GM12878 (cell line): ENCODE data around the gene CXCL9. TPM values are rescaled to one million over a fixed set of nuclear protein-coding genes. Genes with fewer than 3 reads are reported as not detected.

Source experiments
- ATAC-seq: fragments of 200-7000 bp; cut with Tn5 transposase; 3 replicates; pipeline ENCODE4 v1.9.1; 2020; ENCODE audit warnings: mild to moderate bottlenecking, moderate library complexity
- BruUV-seq: library from RNA; stranded (reverse); fragments of 400-500 nt; replicated peaks from 2 replicates; lab custom pipeline; 2021; lab: Mats Ljungman, UMichigan
- CTCF ChIA-PET: fragments of 300-600 bp; sonication (Branson Sonifier 250); formaldehyde crosslinking; extraction: SDS; loops from one replicate; lab custom pipeline; 2021; ENCODE audit warnings: inconsistent platforms; lab: Yijun Ruan, JAX
- POLR2A ChIA-PET: fragments of 350-600 bp; formaldehyde crosslinking; extraction: SDS; loops from one replicate; lab custom pipeline; 2021; ENCODE audit warnings: inconsistent platforms; lab: Charles Lee
- RAD21 ChIA-PET: fragments of 300-600 bp; sonication (Branson Sonifier 250); formaldehyde crosslinking; loops from one replicate; lab custom pipeline; 2023; ENCODE audit warnings: antibody characterized with exemption; ENCODE audit not compliant: unreplicated experiment; lab: Charles Lee
- SMC1A ChIA-PET: fragments of 300-600 bp; sonication (Branson Sonifier 250); formaldehyde crosslinking; loops from one replicate; lab custom pipeline; 2023; ENCODE audit not compliant: unreplicated experiment, uncharacterized antibody; lab: Charles Lee
- DNase-seq: peaks from one replicate; pipeline ENCODE4 v3.0.0-alpha.2; 2011; ENCODE audit warnings: low read depth, low spot score
- FAIRE-seq: peaks from 3 replicates; lab custom pipeline; 2011; peaks lifted over from hg19 to GRCh38; lab: Jason Lieb, UNC
- H2AFZ ChIP-seq: 2 replicates; pipeline ENCODE4 v1.6.0; 2011; ENCODE audit warnings: low read depth, low read length, control low read depth; ENCODE audit not compliant: control insufficient read depth
- H3K27ac ChIP-seq: 2 replicates; pipeline ENCODE4 v1.5.1; 2011; ENCODE audit warnings: control low read depth; ENCODE audit not compliant: control insufficient read depth, insufficient read depth
- H3K27me3 ChIP-seq, 2 experiments: replicated peaks in 1 of 2; 2 replicates each; pipeline versions ENCODE4 v1.6.0 to v1.6.1; 2011; ENCODE audit warnings: low read length in 1 of 2; ENCODE audit not compliant: control insufficient read depth in 2 of 2, insufficient read depth in 2 of 2
- H3K36me3 ChIP-seq, 2 experiments: 2 replicates each; pipeline ENCODE4 v1.5.1; 2011; ENCODE audit warnings: low read length in 1 of 2; ENCODE audit not compliant: control insufficient read depth in 2 of 2, insufficient read depth in 2 of 2
- H3K4me1 ChIP-seq: 2 replicates; pipeline ENCODE4 v1.6.1; 2011; ENCODE audit warnings: mild to moderate bottlenecking, low read length, moderate library complexity, mixed read lengths; ENCODE audit not compliant: control insufficient read depth, insufficient read depth
- H3K4me2 ChIP-seq: 2 replicates; pipeline ENCODE4 v1.6.0; 2011; ENCODE audit warnings: control low read depth; ENCODE audit not compliant: control insufficient read depth, insufficient read depth
- H3K4me3 ChIP-seq: fragments of 200-600 bp; sonication (generic); 2 replicates; pipeline ENCODE4 v1.5.1; 2016
- H3K79me2 ChIP-seq: 2 replicates; pipeline ENCODE4 v1.6.0; 2011; ENCODE audit warnings: low read length; ENCODE audit not compliant: control insufficient read depth, insufficient read depth
- H3K9ac ChIP-seq: 2 replicates; pipeline ENCODE4 v1.8.0; 2011; ENCODE audit warnings: low read length, control low read depth, mixed read lengths; ENCODE audit not compliant: control insufficient read depth, insufficient read depth
- H3K9me3 ChIP-seq: replicated peaks from 3 replicates; pipeline ENCODE4 v1.5.1; 2011; ENCODE audit warnings: mild to moderate bottlenecking, low read length; ENCODE audit not compliant: control insufficient read depth, insufficient read depth
- H4K20me1 ChIP-seq: 2 replicates; pipeline ENCODE4 v1.6.0; 2011; ENCODE audit not compliant: control insufficient read depth, insufficient read depth
- CEBPB ChIP-seq, 2 experiments: fragments of 150-350 bp in 1 of 2; IDR thresholded peaks; 2 replicates each; pipeline ENCODE4 v1.6.1; 2012 to 2014; ENCODE audit warnings: low read depth in 2 of 2, low read length in 2 of 2, borderline replicate concordance in 1 of 2, inconsistent platforms in 1 of 2
- ESRRA ChIP-seq: IDR thresholded peaks from 2 replicates; pipeline ENCODE4 v1.6.1; 2012; ENCODE audit warnings: mild to moderate bottlenecking, low read length, improper control_type of control experiment
- FOXM1 ChIP-seq: IDR thresholded peaks from 2 replicates; pipeline ENCODE4 v1.6.1; 2012; ENCODE audit warnings: low read depth, mild to moderate bottlenecking, inconsistent platforms, low read length, moderate library complexity
- GATAD2B ChIP-seq: fragments of 450-650 bp; conservative IDR thresholded peaks from 2 replicates; pipeline ENCODE4 v1.6.1; 2017; ENCODE audit warnings: low read depth, mild to moderate bottlenecking, moderate library complexity
- HDAC6 ChIP-seq: fragments of 200-600 bp; sonication (generic); IDR thresholded peaks from one replicate; pipeline ENCODE4 v1.8.0; 2017; ENCODE audit warnings: antibody characterized with exemption; ENCODE audit not compliant: unreplicated experiment
- HDGF ChIP-seq: fragments of 450-650 bp; IDR thresholded peaks from 2 replicates; pipeline ENCODE4 v1.6.1; 2016; ENCODE audit warnings: antibody characterized with exemption
- LARP7 ChIP-seq: fragments of 450-650 bp; IDR thresholded peaks from 2 replicates; pipeline ENCODE4 v1.6.1; 2017; ENCODE audit warnings: mild to moderate bottlenecking
- NR2C1 ChIP-seq: fragments of 450-650 bp; IDR thresholded peaks from 2 replicates; pipeline ENCODE4 v1.6.1; 2017; ENCODE audit warnings: antibody characterized with exemption, mild to moderate bottlenecking, moderate library complexity
- POLR2AphosphoS5 ChIP-seq: IDR thresholded peaks from 2 replicates; pipeline ENCODE4 v1.6.1; 2011; ENCODE audit warnings: mild to moderate bottlenecking, low read length, inconsistent platforms
- SIX5 ChIP-seq: IDR thresholded peaks from 2 replicates; pipeline ENCODE4 v1.6.1; 2011; ENCODE audit warnings: mild to moderate bottlenecking, low read depth, low read length, moderate library complexity; ENCODE audit not compliant: severe bottlenecking
- SMAD1 ChIP-seq: fragments of 450-650 bp; IDR thresholded peaks from 2 replicates; pipeline ENCODE4 v1.6.1; 2018; ENCODE audit warnings: mild to moderate bottlenecking, low read depth; ENCODE audit not compliant: partially characterized antibody
- SPI1 ChIP-seq: IDR thresholded peaks from 2 replicates; pipeline ENCODE4 v1.6.1; 2011; ENCODE audit warnings: low read depth, mild to moderate bottlenecking, low read length, moderate library complexity, borderline replicate concordance; ENCODE audit not compliant: insufficient read depth
- SREBF1 ChIP-seq: IDR thresholded peaks from 2 replicates; pipeline ENCODE4 v1.6.1; 2012; ENCODE audit warnings: mild to moderate bottlenecking, low read length
- STAT1 ChIP-seq: fragments of 450-650 bp; conservative IDR thresholded peaks from 2 replicates; pipeline ENCODE4 v1.6.1; 2014; ENCODE audit warnings: antibody characterized with exemption, mild to moderate bottlenecking
- WGBS: methylation state at CpG from one replicate; pipeline ENCODE4 v1.1.6; 2016; ENCODE audit warnings: low lambda C conversion rate; ENCODE audit not compliant: insufficient replicate concordance, insufficient coverage; ENCODE audit errors: missing lambda C conversion rate; 5-methylcytosine and 5-hydroxymethylcytosine counted together
- in situ Hi-C: fragments of 300-500 bp; cut with MboI; formaldehyde crosslinking; loops from 9 replicates; pipeline ENCODE4 v1.14.3; 2018; ENCODE audit warnings: mixed read lengths
- intact Hi-C: fragments of 100-400 bp; cut with micrococcal nuclease; formaldehyde crosslinking; loops from one replicate; pipeline ENCODE4 v1.14.2; 2022; ENCODE audit not compliant: unreplicated experiment
- polyA plus RNA-seq, 11 experiments: library from polyadenylated mRNA; depleted of rRNA in 4 of 11; unstranded in 6 of 11; stranded (reverse) in 5 of 11; fragments of >200 nt; fragmentation: Nextera tagmentation in 4 of 11; fragmentation: Illumina TruSeq in 1 of 11; extraction: Ambion mirVana in 4 of 11; extraction: Trizol in 1 of 11; gene quantifications; 1 replicate in 1 of 11; 2 replicates in 10 of 11; pipeline versions ENCODE4 v1.2.1 to v1.2.3, GENCODE V29; 2011 to 2016; ENCODE audit warnings: inconsistent platforms in 2 of 11, missing spikeins in 2 of 11, low read depth in 1 of 11
- total RNA-seq, 4 experiments: library from RNA; depleted of rRNA in 3 of 4; stranded (reverse); fragments of >200 nt in 3 of 4; fragmentation: Illumina TruSeq in 1 of 4; extraction: Trizol in 1 of 4; gene quantifications; 2 replicates each; pipeline versions ENCODE4 v1.2.1 to v1.2.3, GENCODE V29; 2013 to 2021
- TF ChIP-seq, protein P1 (sequence below): fragments of 450-650 bp; IDR thresholded peaks from 2 replicates; pipeline ENCODE4 v1.6.1; 2017; ENCODE audit warnings: mild to moderate bottlenecking
- TF ChIP-seq, protein P2 (sequence below): fragments of 450-650 bp; IDR thresholded peaks from 2 replicates; pipeline ENCODE4 v1.6.1; 2016; ENCODE audit warnings: mild to moderate bottlenecking
- TF ChIP-seq, protein P3 (sequence below): fragments of 450-650 bp; IDR thresholded peaks from 2 replicates; pipeline ENCODE4 v1.6.1; 2014; ENCODE audit warnings: mild to moderate bottlenecking
- TF ChIP-seq, protein P4 (sequence below): fragments of 450-650 bp; IDR thresholded peaks from 2 replicates; pipeline ENCODE4 v1.6.1; 2016; ENCODE audit warnings: mild to moderate bottlenecking

CXCL9 gene
- total and polyA plus RNA-seq, 10 of the 15 experiments (the other 5 are each of a cell fraction or from before 2014, with no cell fraction given): 0.03 to 0.46 (median 0.22) TPM; not detected in 1

DNA sequence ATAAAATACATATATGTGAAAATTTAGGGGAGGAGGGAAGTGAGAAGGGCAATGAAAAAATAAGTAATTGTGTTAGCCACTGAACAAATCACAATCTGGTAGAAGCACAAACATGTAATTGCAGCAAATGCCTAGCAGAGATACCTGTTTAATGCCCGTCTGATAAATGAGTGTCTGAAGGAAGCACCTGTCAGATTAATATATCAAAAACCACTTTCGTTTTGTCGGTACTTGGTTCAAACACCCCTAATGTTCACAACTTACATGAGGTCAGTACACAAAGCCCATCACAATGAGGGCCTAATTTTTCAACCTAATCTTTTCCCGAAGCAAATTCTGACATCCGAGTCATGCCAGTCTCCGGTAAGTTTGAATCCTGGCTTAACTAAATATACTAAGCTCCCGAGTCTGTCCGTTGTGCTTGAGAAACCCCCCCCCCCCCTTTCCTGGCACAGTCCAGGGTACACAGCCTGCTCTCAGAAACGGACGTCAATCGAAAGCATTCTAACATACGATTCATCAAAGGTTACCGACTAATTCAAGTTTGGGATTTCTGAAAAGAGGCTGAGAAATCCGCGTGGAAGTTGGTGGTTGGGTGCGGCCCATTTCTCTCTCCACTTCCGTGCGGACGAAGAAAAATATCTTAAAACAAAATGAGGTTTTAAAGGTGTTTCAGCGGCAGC lies 17.3 kb downstream of the CXCL9 start (continued):
- TF ChIP-seq, protein P1, sequence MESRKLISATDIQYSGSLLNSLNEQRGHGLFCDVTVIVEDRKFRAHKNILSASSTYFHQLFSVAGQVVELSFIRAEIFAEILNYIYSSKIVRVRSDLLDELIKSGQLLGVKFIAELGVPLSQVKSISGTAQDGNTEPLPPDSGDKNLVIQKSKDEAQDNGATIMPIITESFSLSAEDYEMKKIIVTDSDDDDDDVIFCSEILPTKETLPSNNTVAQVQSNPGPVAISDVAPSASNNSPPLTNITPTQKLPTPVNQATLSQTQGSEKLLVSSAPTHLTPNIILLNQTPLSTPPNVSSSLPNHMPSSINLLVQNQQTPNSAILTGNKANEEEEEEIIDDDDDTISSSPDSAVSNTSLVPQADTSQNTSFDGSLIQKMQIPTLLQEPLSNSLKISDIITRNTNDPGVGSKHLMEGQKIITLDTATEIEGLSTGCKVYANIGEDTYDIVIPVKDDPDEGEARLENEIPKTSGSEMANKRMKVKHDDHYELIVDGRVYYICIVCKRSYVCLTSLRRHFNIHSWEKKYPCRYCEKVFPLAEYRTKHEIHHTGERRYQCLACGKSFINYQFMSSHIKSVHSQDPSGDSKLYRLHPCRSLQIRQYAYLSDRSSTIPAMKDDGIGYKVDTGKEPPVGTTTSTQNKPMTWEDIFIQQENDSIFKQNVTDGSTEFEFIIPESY: no peak
- TF ChIP-seq, protein P2, sequence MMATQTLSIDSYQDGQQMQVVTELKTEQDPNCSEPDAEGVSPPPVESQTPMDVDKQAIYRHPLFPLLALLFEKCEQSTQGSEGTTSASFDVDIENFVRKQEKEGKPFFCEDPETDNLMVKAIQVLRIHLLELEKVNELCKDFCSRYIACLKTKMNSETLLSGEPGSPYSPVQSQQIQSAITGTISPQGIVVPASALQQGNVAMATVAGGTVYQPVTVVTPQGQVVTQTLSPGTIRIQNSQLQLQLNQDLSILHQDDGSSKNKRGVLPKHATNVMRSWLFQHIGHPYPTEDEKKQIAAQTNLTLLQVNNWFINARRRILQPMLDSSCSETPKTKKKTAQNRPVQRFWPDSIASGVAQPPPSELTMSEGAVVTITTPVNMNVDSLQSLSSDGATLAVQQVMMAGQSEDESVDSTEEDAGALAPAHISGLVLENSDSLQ: no peak
- TF ChIP-seq HDGF (no peak), FOXM1 (no peak)

DNA sequence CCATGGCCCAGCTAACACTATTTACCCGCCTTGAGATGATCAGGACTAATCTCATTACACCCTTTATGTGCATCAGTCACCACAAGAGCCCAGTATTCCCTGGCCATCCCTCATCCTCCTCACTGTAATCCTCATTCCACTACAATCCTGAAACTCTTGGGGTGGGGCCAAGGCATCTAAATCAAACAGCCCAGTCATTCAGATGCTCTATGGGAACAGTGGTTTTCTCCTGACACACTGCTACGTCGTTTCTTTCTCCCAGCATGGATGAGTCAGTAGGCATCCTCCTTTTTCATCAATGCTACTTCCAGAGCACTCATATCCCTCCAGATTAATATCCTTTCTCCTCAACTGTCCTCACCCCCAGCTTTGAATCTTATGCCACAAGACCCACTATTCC lies 22.2 kb downstream of the CXCL9 start:
- no peaks in the 10 kb centered on the region; the same call in 1 of the 2 replicates for H3K4me1 ChIP-seq
- BruUV-seq: no TSS peak
- no peak overlapping the region for H3K4me2 ChIP-seq
- peaks cover 53% of the 10 kb centered on the region for H3K79me2 ChIP-seq
- no peaks in the 10 kb centered on the region for H3K27me3 ChIP-seq
- H2AFZ ChIP-seq: no peak overlapping the region
- H3K4me3 ChIP-seq: no peak overlapping the region
- peaks cover 2 to 11% of the 10 kb centered on the region in 2 experiments for H3K36me3 ChIP-seq
- RAD21 ChIA-PET: no interaction called here
- intact Hi-C loops (no loop called here), in situ Hi-C loops (no loop called here)
- DNase-seq: no peak
- no peak overlapping the region for H3K9ac ChIP-seq
- CTCF ChIA-PET: interaction anchor here (0.8 to 0.9 kb wide), 2 partner anchors 11 to 221 kb away, joined by 3 read pairs; no protein-coding TSS in a partner anchor
- no peak for ATAC-seq
- SMC1A ChIA-PET: interaction anchor here (1.2 kb wide), 1 partner anchor 11 kb away, joined by 3 read pairs; no protein-coding TSS in a partner anchor
- POLR2A ChIA-PET: no interaction called here
- 100% methylated on average over 3 of the region's 3 CpGs for WGBS
- no peaks in the 10 kb centered on the region; the same call in 1 of the 2 replicates for H4K20me1 ChIP-seq
- H3K9me3 ChIP-seq: no peaks in the 10 kb centered on the region
- no peak for FAIRE-seq
- H3K27ac ChIP-seq: no peak overlapping the region
- no peak for TF ChIP-seq SREBF1
- TF ChIP-seq, protein P3, sequence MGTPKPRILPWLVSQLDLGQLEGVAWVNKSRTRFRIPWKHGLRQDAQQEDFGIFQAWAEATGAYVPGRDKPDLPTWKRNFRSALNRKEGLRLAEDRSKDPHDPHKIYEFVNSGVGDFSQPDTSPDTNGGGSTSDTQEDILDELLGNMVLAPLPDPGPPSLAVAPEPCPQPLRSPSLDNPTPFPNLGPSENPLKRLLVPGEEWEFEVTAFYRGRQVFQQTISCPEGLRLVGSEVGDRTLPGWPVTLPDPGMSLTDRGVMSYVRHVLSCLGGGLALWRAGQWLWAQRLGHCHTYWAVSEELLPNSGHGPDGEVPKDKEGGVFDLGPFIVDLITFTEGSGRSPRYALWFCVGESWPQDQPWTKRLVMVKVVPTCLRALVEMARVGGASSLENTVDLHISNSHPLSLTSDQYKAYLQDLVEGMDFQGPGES: no peak
- TF ChIP-seq GATAD2B: no peak
- TF ChIP-seq, protein P4, sequence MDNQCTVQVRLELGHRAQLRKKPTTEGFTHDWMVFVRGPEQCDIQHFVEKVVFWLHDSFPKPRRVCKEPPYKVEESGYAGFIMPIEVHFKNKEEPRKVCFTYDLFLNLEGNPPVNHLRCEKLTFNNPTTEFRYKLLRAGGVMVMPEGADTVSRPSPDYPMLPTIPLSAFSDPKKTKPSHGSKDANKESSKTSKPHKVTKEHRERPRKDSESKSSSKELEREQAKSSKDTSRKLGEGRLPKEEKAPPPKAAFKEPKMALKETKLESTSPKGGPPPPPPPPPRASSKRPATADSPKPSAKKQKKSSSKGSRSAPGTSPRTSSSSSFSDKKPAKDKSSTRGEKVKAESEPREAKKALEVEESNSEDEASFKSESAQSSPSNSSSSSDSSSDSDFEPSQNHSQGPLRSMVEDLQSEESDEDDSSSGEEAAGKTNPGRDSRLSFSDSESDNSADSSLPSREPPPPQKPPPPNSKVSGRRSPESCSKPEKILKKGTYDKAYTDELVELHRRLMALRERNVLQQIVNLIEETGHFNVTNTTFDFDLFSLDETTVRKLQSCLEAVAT: no peak
- TF ChIP-seq ESRRA: no peak
- TF ChIP-seq FOXM1: no peak
- no peak for TF ChIP-seq NR2C1
- TF ChIP-seq LARP7: no peak
- TF ChIP-seq HDAC6: no peak
- TF ChIP-seq SMAD1: no peak
- no peak for TF ChIP-seq SIX5
- no peak for TF ChIP-seq STAT1
- no peak for TF ChIP-seq POLR2AphosphoS5
- no peak for TF ChIP-seq SPI1
- TF ChIP-seq CEBPB (IDR thresholded peaks at IDR 0.05; ENCODE audit: borderline replicate concordance in 1 of 2, low read depth in 2 of 2, low read length in 2 of 2): no peak
